Transverse colon (tissue), 4 donors: ENCODE results near the gene SOX18. TPM values are rescaled to one million over a fixed set of nuclear protein-coding genes. Genes with fewer than 3 reads are reported as not detected.
A peak's percentile ranks its signal among the peaks of the same experiment; 100 is the strongest.

ENCODE experiments used
- DNase-seq: peaks from one replicate; pipeline ENCODE4 v3.0.0-alpha.2; 2019
- H3K27ac ChIP-seq, 4 donors: fragments of 200-600 bp; sonication (generic); 2 replicates each; pipeline ENCODE4 v1.5.1; 2016 to 2018; ENCODE audit warnings: inconsistent platforms in 4 of 4
- H3K27me3 ChIP-seq: fragments of 200-600 bp; sonication (generic); 2 replicates; pipeline ENCODE4 v1.5.1; 2017; ENCODE audit warnings: inconsistent platforms
- H3K36me3 ChIP-seq, 4 donors: fragments of 200-600 bp; sonication (generic); 2 replicates each; pipeline ENCODE4 v1.5.1; 2017 to 2019; ENCODE audit warnings: inconsistent platforms in 4 of 4
- H3K4me1 ChIP-seq, 4 donors: fragments of 200-600 bp; sonication (generic); 2 replicates each; pipeline ENCODE4 v1.5.1; 2017 to 2020; ENCODE audit warnings: inconsistent platforms in 4 of 4
- H3K4me3 ChIP-seq, 4 donors: fragments of 200-600 bp; sonication (generic); 1 replicate in 1 of 4; 2 replicates in 3 of 4; pipeline versions ENCODE4 v1.5.1 to v1.6.1; 2017 to 2019; ENCODE audit warnings: inconsistent platforms in 4 of 4
- H3K9me3 ChIP-seq, 2 donors: fragments of 200-600 bp; sonication (generic); 2 replicates each; pipeline ENCODE4 v1.5.1; 2017 to 2019; ENCODE audit warnings: inconsistent platforms in 2 of 2
- CTCF ChIP-seq, 5 experiments: fragments of 200-600 bp in 3 of 5; fragments of 450-650 bp in 2 of 5; sonication (generic) in 3 of 5; IDR thresholded peaks; 1 replicate in 2 of 5; 2 replicates in 3 of 5; pipeline ENCODE4 v1.5.1; 2016 to 2017; ENCODE audit warnings: antibody characterized with exemption in 5 of 5, inconsistent platforms in 3 of 5, mild to moderate bottlenecking in 2 of 5, moderate library complexity in 1 of 5
- EP300 ChIP-seq: sonication (generic); formaldehyde crosslinking; IDR thresholded peaks from one replicate; pipeline ENCODE4 v1.6.1; 2017; ENCODE audit warnings: antibody characterized with exemption, low read depth
- POLR2A ChIP-seq: fragments of 450-650 bp; IDR thresholded peaks from one replicate; pipeline ENCODE4 v1.6.1; 2016; ENCODE audit warnings: antibody characterized with exemption, mild to moderate bottlenecking, moderate library complexity
- POLR2AphosphoS5 ChIP-seq, 3 donors: sonication (generic); formaldehyde crosslinking; IDR thresholded peaks; one replicate each; pipeline ENCODE4 v1.6.1; 2016; ENCODE audit warnings: antibody characterized with exemption in 3 of 3
- WGBS, 2 donors: methylation state at CpG; one replicate each; pipeline ENCODE4 v1.1.5; 2018; ENCODE audit warnings: low coverage in 1 of 2; 5-methylcytosine and 5-hydroxymethylcytosine counted together
- in situ Hi-C, 4 donors: fragments of 200-750 bp; cut with MboI; loops; one replicate each; pipeline versions ENCODE4 v1.15.0 to v1.15.1; 2017; ENCODE audit warnings: low sequenced_read_pairs in 3 of 4, low pct_ligation_motif_present in 1 of 4, low pct_unique_long_range_greater_than_20kb in 1 of 4
- intact Hi-C: fragments of 100-400 bp; cut with DNase I; formaldehyde crosslinking; loops from one replicate; pipeline ENCODE4 v1.15.1; 2023; ENCODE audit warnings: low total_unique reads
- total RNA-seq, 4 donors: library from RNA; depleted of rRNA; stranded (reverse); fragments of >200 nt; gene quantifications; one replicate each; pipeline ENCODE4 v1.1.0, GENCODE V29; 2016

The SOX18 gene
- 10 to 100 TPM in 1 of 4 donors, 1 to 10 TPM in 3; 1.8 to 14.2 (median 6.5) TPM for total RNA-seq

- in situ Hi-C loops (no loop called here), intact Hi-C loops (no loop called here)
- TF ChIP-seq EP300 (no peak), POLR2AphosphoS5 (IDR thresholded peaks at IDR 0.05) (peak in 1 of 3 donors; percentile 17)
- Histone ChIP-seq H3K27ac (peak within 1 kb of the TSS; percentile 13 to 51 (median 26)), H3K27me3 (peaks cover 98% of the 10 kb centered on the region), H3K9me3 (no peaks in the 10 kb centered on the region), H3K4me3 (peak within 1 kb of the TSS in 2 of 4 donors; percentile 17 to 30), H3K36me3 (no peaks in the 10 kb centered on the region), H3K4me1 (peaks cover 0 to 5% (median 4%) of the 10 kb centered on the region in 4 donors)
- DNase-seq, result no peak
- WGBS, 2 donors, result 2% methylated on average over 28 of the region's 111 CpGs; no CpG with 5 or more reads in 1 of the 2 donors
These were observed at the start of gene SOX18 for GRCh38 chr20:64049060-64049877. TSS of gene SOX18 (minus strand) at chr20:64049639. CDS start at chr20:64049516, 123 bp downstream.

- Histone ChIP-seq H3K4me3 (no peak overlapping the region), H3K9me3 (no peaks in the 10 kb centered on the region), H3K27ac (no peak overlapping the region), H3K27me3 (peaks cover 38% of the 10 kb centered on the region), H3K36me3 (no peaks in the 10 kb centered on the region), H3K4me1 (peaks cover 0 to 10% (median 7%) of the 10 kb centered on the region in 4 donors)
- no peak for DNase-seq
- TF ChIP-seq CTCF (IDR thresholded peaks at IDR 0.05) (no peak), POLR2AphosphoS5 (IDR thresholded peaks at IDR 0.05) (no peak), EP300 (no peak), POLR2A (no peak)
- WGBS, 2 donors, result 94% methylated on average over 28 of the region's 28 CpGs; no CpG with 5 or more reads in 1 of the 2 donors
- intact Hi-C loops, result no loop called here
- in situ Hi-C loops, result no loop called here
These were observed 49.1 kb upstream of the SOX18 start for GRCh38 chr20:64098471-64099013.

GRCh38 chr20:64096535-64096934 is 47.1 kb upstream of the SOX18 start:
- Histone ChIP-seq H3K27ac (no peak overlapping the region), H3K36me3 (no peaks in the 10 kb centered on the region), H3K9me3 (no peaks in the 10 kb centered on the region), H3K27me3 (peaks cover 28% of the 10 kb centered on the region), H3K4me1 (no peaks in the 10 kb centered on the region), H3K4me3 (no peak overlapping the region)
- intact Hi-C loops (no loop called here), in situ Hi-C loops (no loop called here)
- TF ChIP-seq POLR2AphosphoS5 (IDR thresholded peaks at IDR 0.05) (no peak), CTCF (IDR thresholded peaks at IDR 0.05) (no peak)
- WGBS, 2 donors, result 72 to 84% methylated on average over 5 to 6 of the region's 6 CpGs
- no peak for DNase-seq

GRCh38 chr20:64095927-64096326 is 46.5 kb upstream of the SOX18 start:
- H3K27ac ChIP-seq, result no peak overlapping the region
- H3K36me3 ChIP-seq, result no peaks in the 10 kb centered on the region
- no peak overlapping the region for H3K4me3 ChIP-seq
- H3K9me3 ChIP-seq, result no peaks in the 10 kb centered on the region
- no peaks in the 10 kb centered on the region for H3K4me1 ChIP-seq
- intact Hi-C loops, result no loop called here
- peaks cover 22% of the 10 kb centered on the region for H3K27me3 ChIP-seq
- no peak for DNase-seq
- in situ Hi-C loops, result no loop called here
- 69% methylated on average over 11 of the region's 11 CpGs; no CpG with 5 or more reads in 1 of the 2 donors for WGBS, 2 donors
- TF ChIP-seq CTCF (IDR thresholded peaks at IDR 0.05) (no peak), POLR2AphosphoS5 (IDR thresholded peaks at IDR 0.05) (no peak), POLR2A (no peak), EP300 (no peak)
